Measurements from ENCODE around the gene SLX4. TPM values are rescaled to one million over a fixed set of nuclear protein-coding genes. Genes with fewer than 3 reads are reported as not detected.

Gene SLX4
- total and polyA plus RNA-seq, 2 donors (not counting 1 experiment from before 2014, with no cell fraction given): 5.4 to 13.3 TPM

GRCh38 chr16:3574195-3574594 is 37.2 kb downstream of the SLX4 start:
- no peak overlapping the region for H3K4me3 Mint-ChIP-seq
- CTCF ChIA-PET: interaction anchor here (1.4 kb wide), 1 partner anchor 46 kb away, joined by 3 read pairs; no protein-coding TSS in a partner anchor
- H3K4me1 Mint-ChIP-seq: peaks cover 43% of the 10 kb centered on the region

GRCh38 chr16:3573146-3573815 is 38.1 kb downstream of the SLX4 start:
- H3K4me1 Mint-ChIP-seq: peaks cover 34% of the 10 kb centered on the region
- POLR2A ChIA-PET: interaction anchor here (0.7 kb wide), 2 partner anchors 22 to 195 kb away, joined by 3 to 5 read pairs; no protein-coding TSS in a partner anchor
- intact Hi-C loops (cut with micrococcal nuclease): no loop called here

More at GRCh38 chr16:3574195-3574594, 37.2 kb downstream of the SLX4 start:
- H3K27ac Mint-ChIP-seq: no peak overlapping the region
- H3K9ac ChIP-seq (ENCODE audit: low read length): no peak overlapping the region
- 97% methylated on average over 14 of the region's 14 CpGs for WGBS (ENCODE audit: insufficient coverage)
- peaks cover 0 to 10% (median 9%) of the 10 kb centered on the region in 3 donors for H3K9me3 ChIP-seq (ENCODE audit: control extremely low read depth in 1 of 3, control insufficient read depth in 2 of 3, insufficient read depth in 1 of 3, low read length in 2 of 3)
- H3K36me3 ChIP-seq (replicated peaks in 1 of 2; ENCODE audit: control extremely low read depth in 1 of 2, control insufficient read depth in 1 of 2, extremely low read depth in 1 of 2, insufficient read depth in 2 of 2, low read length in 1 of 2): peaks cover 0 to 22% of the 10 kb centered on the region in 2 experiments
- no peak overlapping the region for H3K27ac ChIP-seq (ENCODE audit: low read length in 2 of 2)
- no peaks in the 10 kb centered on the region for H3K27me3 ChIP-seq (replicated peaks in 1 of 4; ENCODE audit: control extremely low read depth in 1 of 4, control insufficient read depth in 3 of 4, insufficient read depth in 4 of 4, low read length in 3 of 4)
- DNase-seq: no peak
- H3K4me2 ChIP-seq (replicated peaks; ENCODE audit: low read depth, low read length, poor library complexity, severe bottlenecking): no peak overlapping the region
- POLR2A ChIA-PET: no interaction called here
- H2AFZ ChIP-seq (ENCODE audit: insufficient read depth, low read depth, low read length, poor library complexity, severe bottlenecking): no peak overlapping the region
- intact Hi-C loops (cut with micrococcal nuclease): no loop called here
- peaks cover 29 to 40% of the 10 kb centered on the region in 2 donors for H3K4me1 ChIP-seq (ENCODE audit: control insufficient read depth in 2 of 2, insufficient read depth in 2 of 2, low read length in 2 of 2)
- no peak for TF ChIP-seq EZH2 (IDR thresholded peaks at IDR 0.05; ENCODE audit: borderline replicate concordance, insufficient read depth, low read depth, low read length, poor library complexity, severe bottlenecking)
- TF ChIP-seq, protein P1, sequence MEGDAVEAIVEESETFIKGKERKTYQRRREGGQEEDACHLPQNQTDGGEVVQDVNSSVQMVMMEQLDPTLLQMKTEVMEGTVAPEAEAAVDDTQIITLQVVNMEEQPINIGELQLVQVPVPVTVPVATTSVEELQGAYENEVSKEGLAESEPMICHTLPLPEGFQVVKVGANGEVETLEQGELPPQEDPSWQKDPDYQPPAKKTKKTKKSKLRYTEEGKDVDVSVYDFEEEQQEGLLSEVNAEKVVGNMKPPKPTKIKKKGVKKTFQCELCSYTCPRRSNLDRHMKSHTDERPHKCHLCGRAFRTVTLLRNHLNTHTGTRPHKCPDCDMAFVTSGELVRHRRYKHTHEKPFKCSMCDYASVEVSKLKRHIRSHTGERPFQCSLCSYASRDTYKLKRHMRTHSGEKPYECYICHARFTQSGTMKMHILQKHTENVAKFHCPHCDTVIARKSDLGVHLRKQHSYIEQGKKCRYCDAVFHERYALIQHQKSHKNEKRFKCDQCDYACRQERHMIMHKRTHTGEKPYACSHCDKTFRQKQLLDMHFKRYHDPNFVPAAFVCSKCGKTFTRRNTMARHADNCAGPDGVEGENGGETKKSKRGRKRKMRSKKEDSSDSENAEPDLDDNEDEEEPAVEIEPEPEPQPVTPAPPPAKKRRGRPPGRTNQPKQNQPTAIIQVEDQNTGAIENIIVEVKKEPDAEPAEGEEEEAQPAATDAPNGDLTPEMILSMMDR (IDR thresholded peaks at IDR 0.05): no peak
- H3K4me3 ChIP-seq (ENCODE audit: control extremely low read depth in 1 of 5, extremely low read depth in 1 of 5, insufficient read depth in 1 of 5, low read depth in 2 of 5, low read length in 4 of 5): no peak overlapping the region
- H4K20me1 ChIP-seq (ENCODE audit: control insufficient read depth, insufficient read depth, low read length, poor library complexity, severe bottlenecking): peaks cover 34% of the 10 kb centered on the region
- no peaks in the 10 kb centered on the region for H3K27me3 Mint-ChIP-seq
- ATAC-seq (ENCODE audit: low read depth): no peak
- H3K79me2 ChIP-seq (ENCODE audit: control insufficient read depth, insufficient read depth, low read length): peaks cover 74% of the 10 kb centered on the region
- H3K9me3 Mint-ChIP-seq (ENCODE audit: insufficient read depth): peaks cover 6% of the 10 kb centered on the region

More at GRCh38 chr16:3573146-3573815, 38.1 kb downstream of the SLX4 start:
- no peak for ATAC-seq (ENCODE audit: low read depth)
- Histone ChIP-seq H3K4me3 (ENCODE audit: control extremely low read depth in 1 of 5, extremely low read depth in 1 of 5, insufficient read depth in 1 of 5, low read depth in 2 of 5, low read length in 4 of 5) (no peak overlapping the region), H4K20me1 (ENCODE audit: control insufficient read depth, insufficient read depth, low read length, poor library complexity, severe bottlenecking) (peaks cover 34% of the 10 kb centered on the region), H3K36me3 (replicated peaks in 1 of 2; ENCODE audit: control extremely low read depth in 1 of 2, control insufficient read depth in 1 of 2, extremely low read depth in 1 of 2, insufficient read depth in 2 of 2, low read length in 1 of 2) (peaks cover 0 to 22% of the 10 kb centered on the region in 2 experiments), H3K27ac (ENCODE audit: low read length in 2 of 2) (peak overlapping the region in 1 of 2 donors; percentile 59), H3K4me1 (ENCODE audit: control insufficient read depth in 2 of 2, insufficient read depth in 2 of 2, low read length in 2 of 2) (peaks cover 20 to 31% of the 10 kb centered on the region in 2 donors), H3K9ac (ENCODE audit: low read length) (no peak overlapping the region), H3K9me3 (ENCODE audit: control extremely low read depth in 1 of 3, control insufficient read depth in 2 of 3, insufficient read depth in 1 of 3, low read length in 2 of 3) (peaks cover 0 to 10% (median 9%) of the 10 kb centered on the region in 3 donors), H3K4me2 (replicated peaks; ENCODE audit: low read depth, low read length, poor library complexity, severe bottlenecking) (no peak overlapping the region), H2AFZ (ENCODE audit: insufficient read depth, low read depth, low read length, poor library complexity, severe bottlenecking) (no peak overlapping the region), H3K27me3 (replicated peaks in 1 of 4; ENCODE audit: control extremely low read depth in 1 of 4, control insufficient read depth in 3 of 4, insufficient read depth in 4 of 4, low read length in 3 of 4) (no peaks in the 10 kb centered on the region), H3K79me2 (ENCODE audit: control insufficient read depth, insufficient read depth, low read length) (peaks cover 76% of the 10 kb centered on the region)
- no peak for TF ChIP-seq EZH2 (IDR thresholded peaks at IDR 0.05; ENCODE audit: borderline replicate concordance, insufficient read depth, low read depth, low read length, poor library complexity, severe bottlenecking)
- TF ChIP-seq, protein P1 (IDR thresholded peaks at IDR 0.05): no peak
- CTCF ChIA-PET: no interaction called here
- no peak for DNase-seq
- H3K27ac Mint-ChIP-seq: peak overlapping the region; percentile 71
- peaks cover 6% of the 10 kb centered on the region for H3K9me3 Mint-ChIP-seq (ENCODE audit: insufficient read depth)
- H3K27me3 Mint-ChIP-seq: no peaks in the 10 kb centered on the region
- no peak overlapping the region for H3K4me3 Mint-ChIP-seq
- WGBS (ENCODE audit: insufficient coverage): 88% methylated on average over 6 of the region's 9 CpGs
